Tracheal epithelial cell (primary cell): ENCODE data around the gene WASHC2C. TPM values are rescaled to one million over a fixed set of nuclear protein-coding genes. Genes with fewer than 3 reads are reported as not detected.

Source experiments
- total RNA-seq: library from RNA; depleted of rRNA; stranded (reverse); fragments of >200 nt; gene quantifications from 2 replicates; pipeline ENCODE4 v1.2.1, GENCODE V29; 2014

Gene WASHC2C
- total RNA-seq: 21.3 and 21.4 TPM in 2 replicates

GRCh38 chr10:45726703-45727420 is at the start of gene WASHC2C:
Gene WASHC2C (plus strand): TSS chr10:45727266. CDS start chr10:45727318, 52 bp downstream.

Other genes with a start within 250 kb of the WASHC2C start
- gene ZFAND4, start 54.5 kb upstream of the WASHC2C start, total RNA-seq: 2.9 and 4.9 TPM in 2 replicates
- 1.3 and 2.7 TPM in 2 replicates for gene AGAP4, start 120.2 kb downstream of the WASHC2C start, total RNA-seq
- gene TIMM23, start 245.2 kb downstream of the WASHC2C start, total RNA-seq: 70.1 and 74.0 TPM in 2 replicates